ENCODE data around the gene IL17C.

Gene IL17C

DNA sequence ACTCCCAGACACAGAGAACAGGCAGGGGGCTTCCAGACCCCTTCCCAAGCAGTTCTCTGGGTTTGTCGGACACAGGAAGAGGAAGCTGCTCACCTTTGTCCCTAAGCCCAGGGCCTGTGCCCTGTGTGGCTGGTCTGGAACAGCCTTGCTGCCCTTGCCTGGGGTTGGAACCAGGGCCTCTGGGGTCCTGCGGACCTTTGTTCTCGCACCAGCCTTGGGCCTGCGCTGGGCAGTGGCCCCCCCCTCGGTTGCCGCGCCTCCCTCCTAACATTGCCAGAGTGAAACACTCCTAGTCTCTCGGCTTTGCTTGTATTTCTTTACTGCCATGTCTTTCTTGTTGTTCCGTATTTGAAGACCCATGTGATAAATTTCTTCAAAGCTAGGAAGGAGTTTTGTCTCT lies 8.5 kb upstream of the IL17C start:
- DNase-seq, result no peak

DNA sequence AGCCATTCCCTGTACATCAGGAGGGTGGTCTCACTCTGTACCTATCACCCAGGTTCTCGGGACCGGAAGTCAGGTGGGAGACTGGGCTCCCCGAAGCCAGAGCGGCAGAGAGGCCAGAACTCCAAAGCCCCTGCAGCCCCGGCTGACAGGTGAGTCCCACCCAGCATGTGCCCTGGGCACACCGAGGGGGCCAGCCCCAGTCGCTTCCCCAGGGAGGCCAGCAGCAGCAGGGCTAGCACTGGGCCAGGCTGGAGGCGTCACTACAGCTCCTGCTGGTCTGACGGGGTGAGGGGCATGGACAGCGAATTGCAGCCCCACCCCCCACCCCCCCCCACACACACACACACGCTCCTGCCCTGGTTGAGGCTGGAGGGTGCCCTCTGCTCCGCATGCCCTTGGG lies 7.9 kb upstream of the IL17C start:
- no peak for DNase-seq

DNA sequence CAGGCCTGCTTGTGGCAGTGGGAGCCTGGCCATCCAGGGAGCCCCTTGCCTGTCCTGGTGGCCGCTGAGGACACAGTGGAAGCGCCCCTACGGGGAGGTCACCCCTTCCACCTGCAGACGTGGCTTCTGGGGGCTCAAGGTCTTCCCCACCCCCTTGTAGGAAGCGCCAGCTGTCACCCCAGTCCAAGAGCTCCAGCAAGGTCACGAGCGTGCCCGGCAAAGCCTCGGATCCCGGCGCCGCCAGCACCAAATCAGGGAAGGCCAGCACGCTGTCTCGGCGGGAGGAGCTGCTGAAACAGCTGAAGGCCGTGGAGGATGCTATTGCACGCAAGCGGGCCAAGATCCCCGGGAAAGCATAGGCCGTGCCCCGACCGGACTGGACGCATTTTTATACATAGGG lies 7.4 kb upstream of the IL17C start:
- no peak for DNase-seq

DNA sequence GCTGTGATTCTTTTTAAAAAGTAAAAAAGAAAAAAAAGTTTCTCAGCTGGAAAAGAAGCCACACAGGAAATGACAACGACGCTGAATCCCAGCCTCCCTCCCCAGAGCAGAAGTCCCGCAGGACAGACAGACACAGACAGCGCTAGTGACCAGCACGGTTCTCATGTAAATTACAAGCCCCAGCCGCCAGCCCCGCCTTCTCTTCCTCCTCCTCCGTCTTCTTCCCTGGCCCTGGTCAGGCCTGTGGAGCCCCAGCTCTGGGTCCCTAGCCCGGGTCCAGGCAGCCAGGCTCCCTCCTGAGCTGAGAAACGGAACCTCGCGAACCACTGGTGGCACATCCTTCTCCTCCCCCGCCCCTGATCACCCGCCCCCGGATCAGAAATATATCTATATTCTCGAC lies 7.0 kb upstream of the IL17C start:
- DNase-seq, result no peak

- no peak for DNase-seq
These were observed 6.3 kb upstream of the IL17C start for GRCh38 chr16:88631920-88632586.

- DNase-seq, result no peak
These were observed 5.8 kb upstream of the IL17C start for GRCh38 chr16:88632587-88632930.

DNA sequence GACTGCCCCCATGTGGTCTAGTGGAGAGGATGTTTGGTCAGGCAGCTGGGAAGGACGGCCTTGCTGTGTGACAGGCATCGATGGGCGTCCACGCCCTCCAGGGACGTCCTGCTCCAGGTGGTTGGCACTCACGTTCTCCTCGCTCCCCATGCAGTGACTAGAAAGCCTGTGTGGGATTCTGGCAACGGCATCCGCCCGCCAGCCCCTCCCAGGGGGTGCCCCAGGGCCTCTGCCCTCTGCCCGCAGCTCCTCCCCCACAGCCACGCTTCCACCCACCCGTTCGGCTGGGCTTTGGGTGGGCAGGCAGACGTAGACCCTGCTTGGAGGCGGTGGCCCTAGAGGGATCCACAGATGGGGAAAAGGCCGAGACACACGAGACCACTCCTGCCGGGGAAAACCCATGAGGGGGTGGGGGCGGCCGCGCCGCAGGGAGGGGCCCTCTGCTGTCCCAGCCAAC lies 4.7 kb upstream of the IL17C start:
- DNase-seq, result no peak

- no peak for DNase-seq
These were observed 4.0 kb upstream of the IL17C start for GRCh38 chr16:88634141-88634993.

DNA sequence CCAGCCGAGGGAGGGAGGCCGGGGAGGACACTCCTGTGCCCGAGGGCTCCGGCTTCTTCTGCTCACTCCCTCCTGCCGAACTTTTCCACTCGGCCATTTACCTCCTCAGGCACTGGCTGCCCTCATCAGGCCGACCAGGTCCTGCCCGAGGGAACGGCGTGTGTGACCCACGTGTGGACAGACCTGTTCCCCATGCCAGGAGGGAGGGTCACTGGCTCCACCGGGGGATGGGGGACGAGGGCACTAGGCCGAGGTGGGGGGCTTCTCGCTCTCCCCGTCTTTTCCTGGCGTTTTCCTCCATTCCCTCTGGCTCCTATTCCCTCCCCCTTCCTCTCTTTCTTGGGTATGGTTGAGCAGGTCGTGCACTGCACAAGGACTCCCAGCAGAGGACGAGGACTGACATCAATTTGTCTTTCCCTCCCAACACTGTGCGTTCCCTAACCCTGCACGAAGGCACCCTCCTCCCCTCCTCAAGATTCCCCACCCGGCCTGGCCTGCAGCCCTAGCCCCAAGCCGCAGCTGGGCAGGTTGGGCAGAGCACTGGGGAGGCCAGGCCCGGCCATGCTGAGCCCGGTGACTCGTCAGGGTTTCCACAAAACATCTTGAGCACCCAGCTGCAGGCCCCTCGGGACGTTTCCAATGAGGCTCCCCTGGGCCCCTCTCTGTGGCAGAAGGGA lies 3.2 kb upstream of the IL17C start:
- DNase-seq, result no peak

- DNase-seq, result no peak
These were observed 2.6 kb upstream of the IL17C start for GRCh38 chr16:88635671-88636319.

- no peak for DNase-seq
These were observed 1.7 kb upstream of the IL17C start for GRCh38 chr16:88636488-88637265.

- DNase-seq, result no peak
These were observed 1.1 kb downstream of the IL17C start for GRCh38 chr16:88639231-88640038.

- no peak for DNase-seq
These were observed 1.7 kb downstream of the IL17C start for GRCh38 chr16:88640039-88640495.

DNA sequence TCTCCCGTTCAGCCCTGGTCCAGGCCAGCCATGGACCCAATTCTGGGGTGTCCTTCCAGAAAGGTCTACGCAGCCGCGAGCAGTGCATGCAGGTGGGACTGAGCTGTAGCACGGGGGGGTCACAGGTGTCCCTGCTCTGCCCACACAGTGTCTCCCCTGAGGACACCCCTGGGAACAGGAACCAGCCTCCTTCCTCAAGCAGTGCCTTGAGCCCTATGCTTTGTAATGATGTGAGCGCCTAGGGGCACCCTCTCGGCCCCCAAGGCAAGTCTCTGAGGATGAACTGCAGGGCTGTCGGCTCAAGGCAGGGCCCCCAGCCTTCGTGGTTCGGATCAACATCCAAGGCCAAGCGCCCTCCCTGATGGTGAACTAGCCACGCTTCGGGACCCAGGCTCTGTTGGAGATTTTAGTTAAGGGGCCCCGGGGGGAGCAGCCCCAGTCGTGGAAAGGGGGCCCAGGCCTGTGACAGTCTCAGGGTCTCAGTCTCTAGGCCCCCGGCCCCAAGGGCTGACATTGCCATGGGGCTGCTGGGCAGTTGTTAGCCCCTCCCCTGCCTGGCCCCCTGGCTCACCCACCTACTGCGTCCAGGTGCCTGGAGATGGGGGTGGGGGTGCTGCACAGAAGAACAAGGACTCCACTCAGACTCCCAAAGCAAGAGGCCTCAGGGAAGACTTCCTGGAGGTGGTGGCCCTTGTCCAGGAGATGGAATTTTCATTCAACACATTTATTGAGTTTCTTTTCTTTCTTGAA lies 2.3 kb downstream of the IL17C start:
- DNase-seq, result no peak

GRCh38 chr16:88642881-88643643 lies 4.7 kb downstream of the IL17C start:
- DNase-seq, result no peak

DNA sequence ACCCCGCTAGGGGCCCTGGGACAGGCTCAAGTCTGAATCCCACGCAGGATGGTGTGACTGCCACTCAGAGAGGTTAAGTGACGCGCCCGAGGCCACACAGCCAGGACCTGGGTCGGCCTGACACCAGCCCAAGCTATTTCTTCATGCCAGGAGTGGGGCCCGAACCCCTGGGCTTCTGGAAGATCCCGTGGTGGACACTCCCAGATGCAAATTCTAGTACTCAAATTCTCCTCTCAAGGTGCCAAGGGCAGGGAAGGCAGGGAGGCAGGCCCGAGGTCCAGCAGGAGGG lies 5.2 kb downstream of the IL17C start:
- DNase-seq, result no peak

- no peak for DNase-seq
These were observed 7.1 kb downstream of the IL17C start for GRCh38 chr16:88645455-88645854.

- no peak for DNase-seq
These were observed 7.6 kb downstream of the IL17C start for GRCh38 chr16:88645941-88646340.

- DNase-seq, result no peak
These were observed 8.1 kb downstream of the IL17C start for GRCh38 chr16:88646345-88647034.

Measured in right hindlimb (tissue), 1 donor.